Activated CD4-positive, alpha-beta T cell treated with anti-CD3 and anti-CD28 coated beads, Interleukin-2, Interleukin-6, amounts not matched to agents 100 ng/mL and 50 ng/mL, durations not matched to agents 16 hours and 8 hours (primary cell): ENCODE measurements around the gene P3H3.
A peak's percentile ranks its signal among the peaks of the same experiment; 100 is the strongest.
"Not testable (repeated sequence)": the region's sequence is repeated elsewhere in the genome, so short reads cannot be mapped to it uniquely, and the experiment has no call there.

Experiments used
- DNase-seq: peaks from one replicate; pipeline ENCODE4 v3.0.0-alpha.2; 2020

The P3H3 gene

GRCh38 chr12:6867413-6868210 lies 39.4 kb downstream of the P3H3 start, which contains the start of gene TPI1:
TSS of gene TPI1 (plus strand) at chr12:6867531. CDS start at chr12:6867567, 36 bp downstream.
- peak; percentile 91 for DNase-seq

DNA sequence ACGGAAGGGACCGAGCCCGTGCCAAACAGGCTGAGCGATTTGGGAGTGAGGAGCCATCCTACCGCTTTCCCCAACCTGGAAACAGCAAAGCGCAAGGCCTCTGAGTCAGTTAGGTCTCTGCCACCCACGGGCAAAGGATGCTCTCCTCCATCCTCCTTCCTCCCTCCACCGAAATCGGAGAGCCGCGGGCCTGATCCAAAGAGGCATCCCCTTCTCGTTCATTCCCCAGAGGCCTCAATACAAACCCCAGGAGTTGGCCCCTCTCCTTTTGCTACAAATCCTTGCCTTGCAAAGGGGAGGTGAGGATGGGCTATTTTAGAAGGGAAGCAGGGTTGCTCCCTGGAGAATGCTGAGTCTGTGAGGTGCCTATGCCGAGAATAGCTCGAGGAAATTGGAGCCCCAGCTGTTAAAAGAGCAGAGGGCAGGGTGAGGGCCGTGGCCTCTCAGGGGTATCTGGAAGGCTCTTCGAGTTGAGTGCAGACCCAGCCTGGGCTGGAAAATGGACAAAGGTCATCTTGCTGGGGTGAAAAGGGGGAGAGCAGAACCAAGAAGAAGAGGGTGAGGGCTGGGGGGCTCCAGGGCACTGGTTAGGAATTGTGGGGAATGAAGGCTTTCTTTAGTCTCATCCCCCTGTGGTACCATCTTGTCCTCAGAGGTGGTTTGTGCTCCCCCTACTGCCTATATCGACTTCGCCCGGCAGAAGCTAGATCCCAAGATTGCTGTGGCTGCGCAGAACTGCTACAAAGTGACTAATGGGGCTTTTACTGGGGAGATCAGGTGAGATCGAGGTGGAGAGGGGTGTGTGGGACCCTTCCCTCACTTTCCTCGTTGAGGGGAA lies 40.2 kb downstream of the P3H3 start:
- peak; percentile 15 for DNase-seq

DNA sequence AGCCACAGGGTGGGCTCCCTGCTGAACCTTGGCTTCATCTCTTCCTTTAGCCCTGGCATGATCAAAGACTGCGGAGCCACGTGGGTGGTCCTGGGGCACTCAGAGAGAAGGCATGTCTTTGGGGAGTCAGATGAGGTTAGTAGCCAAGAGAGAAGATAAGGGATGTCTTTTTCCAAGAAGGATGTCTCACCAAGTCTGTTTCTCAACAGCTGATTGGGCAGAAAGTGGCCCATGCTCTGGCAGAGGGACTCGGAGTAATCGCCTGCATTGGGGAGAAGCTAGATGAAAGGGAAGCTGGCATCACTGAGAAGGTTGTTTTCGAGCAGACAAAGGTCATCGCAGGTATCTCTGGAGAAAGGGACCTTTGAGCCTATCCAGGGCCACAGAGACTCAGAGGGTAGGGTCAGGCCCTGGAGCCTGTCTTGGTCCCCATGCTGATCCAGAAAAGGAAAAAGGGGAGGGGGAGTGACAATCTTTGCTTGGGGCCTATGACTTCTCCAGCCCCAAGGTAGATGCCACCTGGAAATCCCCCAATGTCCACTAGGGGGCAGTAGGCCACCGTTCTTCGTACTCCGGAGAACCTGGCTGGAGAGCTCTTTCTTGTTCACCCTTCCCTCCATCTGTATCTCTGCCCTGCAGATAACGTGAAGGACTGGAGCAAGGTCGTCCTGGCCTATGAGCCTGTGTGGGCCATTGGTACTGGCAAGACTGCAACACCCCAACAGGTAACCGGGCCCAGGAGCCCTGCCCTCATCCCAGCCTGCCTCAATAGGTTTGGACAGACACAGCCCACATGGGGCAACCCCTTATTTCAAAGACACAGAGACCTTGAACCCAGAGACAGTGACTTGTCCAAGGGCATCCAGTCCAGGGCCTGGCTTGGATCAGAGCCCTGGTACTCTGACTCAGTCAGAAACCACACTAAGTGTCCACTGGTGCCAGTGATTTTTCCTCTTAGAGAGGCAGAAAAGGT lies 41.1 kb downstream of the P3H3 start:
- peak; percentile 90 for DNase-seq

- DNase-seq, result not testable (repeated sequence)
Measured at GRCh38 chr12:6870304-6870703, 42.1 kb downstream of the P3H3 start.

DNA sequence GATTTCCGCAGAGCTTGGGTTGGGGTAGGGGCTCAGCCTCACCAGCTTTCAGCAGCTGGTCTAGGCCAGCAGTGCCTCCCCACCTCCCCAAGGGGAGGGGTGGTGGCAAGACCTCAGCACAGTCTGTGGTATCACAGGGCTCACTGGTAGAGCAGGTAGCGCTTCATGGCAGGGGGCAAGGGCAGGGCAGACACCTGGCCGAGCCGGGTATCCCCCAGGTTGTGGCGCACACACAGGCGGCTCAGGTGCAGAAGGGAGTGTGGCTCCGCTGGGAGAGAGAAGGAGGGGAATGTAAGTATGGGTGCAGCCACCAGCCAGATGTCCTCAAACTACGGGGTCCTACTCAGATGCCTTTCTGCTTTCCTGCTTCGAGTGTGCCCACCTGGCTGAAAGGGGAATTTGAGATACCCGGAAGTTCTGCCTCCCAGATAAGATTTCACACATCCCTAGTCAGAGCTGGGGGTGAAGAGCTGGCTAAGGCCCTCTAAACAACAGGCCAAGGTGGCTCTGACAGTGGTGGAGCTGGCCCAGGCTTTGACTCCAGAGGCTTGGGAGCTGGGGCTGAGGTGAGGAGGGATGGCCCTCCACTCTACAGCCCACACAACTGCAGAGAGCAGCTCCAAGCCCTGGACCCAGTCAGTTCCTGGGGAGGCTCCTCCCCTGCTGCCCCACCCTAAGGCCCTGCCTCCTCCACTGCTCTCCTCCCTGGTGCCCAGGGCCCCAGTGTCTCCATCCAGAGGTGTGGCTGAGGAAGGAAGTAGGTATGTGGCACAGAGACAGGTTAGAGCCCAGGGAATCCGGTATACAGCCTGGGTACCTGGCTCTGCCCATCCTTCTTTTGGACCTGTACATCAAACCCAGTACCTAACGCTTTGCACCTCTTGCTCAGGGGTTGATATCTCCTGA lies 43.1 kb downstream of the P3H3 start:
- DNase-seq, result peak; percentile 65

- DNase-seq, result peak; percentile 90
Measured at GRCh38 chr12:6872073-6873048, 44.2 kb downstream of the P3H3 start.

GRCh38 chr12:6873094-6874014 lies 45.1 kb downstream of the P3H3 start, which contains the start of gene SPSB2:
TSS of gene SPSB2 (minus strand) at chr12:6873303. CDS start at chr12:6872901, 402 bp downstream.
- DNase-seq, result peak; percentile 99

- DNase-seq, result not testable (repeated sequence)
Measured at GRCh38 chr12:6874015-6874368, 45.8 kb downstream of the P3H3 start.

GRCh38 chr12:6879824-6880223 lies 51.6 kb downstream of the P3H3 start:
- not testable (repeated sequence) for DNase-seq

- DNase-seq, result no peak
Measured at GRCh38 chr12:6883252-6883651, 55.0 kb downstream of the P3H3 start.

DNA sequence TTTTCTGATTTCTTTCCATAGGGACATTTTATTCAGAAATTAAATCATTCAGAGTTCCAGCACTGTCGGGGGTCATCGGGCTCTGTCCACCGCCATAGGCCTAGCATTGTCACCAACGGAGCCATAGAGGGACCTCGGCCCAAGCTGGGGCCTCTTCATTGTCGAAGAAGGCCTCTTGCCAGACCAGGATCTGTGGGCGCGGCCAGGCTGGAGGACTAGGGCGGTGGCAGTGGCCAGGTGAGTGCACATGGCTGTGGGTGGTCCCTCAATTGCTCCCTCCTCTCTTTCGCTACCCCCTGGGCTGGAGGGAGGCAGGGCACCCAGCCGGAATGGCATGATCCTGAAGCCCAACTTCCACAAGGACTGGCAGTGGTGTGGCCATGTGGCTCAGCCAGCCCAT lies 55.5 kb downstream of the P3H3 start:
- no peak for DNase-seq

DNA sequence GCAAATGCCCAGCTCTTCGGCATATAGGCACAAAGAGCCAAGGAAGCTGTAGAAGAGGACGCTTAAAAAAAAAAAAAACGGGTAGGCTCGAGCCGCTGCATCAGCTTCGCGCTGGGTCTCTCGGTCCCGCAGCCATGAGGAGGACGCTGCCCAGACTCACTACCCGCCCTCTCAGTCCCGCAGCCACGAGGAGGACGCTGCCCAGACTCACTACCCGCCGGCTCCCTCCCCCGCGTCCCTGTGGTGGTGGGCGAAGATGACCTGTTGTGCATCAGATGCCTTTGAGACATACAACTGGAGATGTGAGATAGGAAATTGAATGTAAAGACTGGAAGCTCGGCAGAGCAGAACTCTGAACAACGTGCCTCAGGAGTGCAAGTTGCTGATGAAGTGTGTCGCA lies 56.3 kb downstream of the P3H3 start:
- DNase-seq, result no peak

DNA sequence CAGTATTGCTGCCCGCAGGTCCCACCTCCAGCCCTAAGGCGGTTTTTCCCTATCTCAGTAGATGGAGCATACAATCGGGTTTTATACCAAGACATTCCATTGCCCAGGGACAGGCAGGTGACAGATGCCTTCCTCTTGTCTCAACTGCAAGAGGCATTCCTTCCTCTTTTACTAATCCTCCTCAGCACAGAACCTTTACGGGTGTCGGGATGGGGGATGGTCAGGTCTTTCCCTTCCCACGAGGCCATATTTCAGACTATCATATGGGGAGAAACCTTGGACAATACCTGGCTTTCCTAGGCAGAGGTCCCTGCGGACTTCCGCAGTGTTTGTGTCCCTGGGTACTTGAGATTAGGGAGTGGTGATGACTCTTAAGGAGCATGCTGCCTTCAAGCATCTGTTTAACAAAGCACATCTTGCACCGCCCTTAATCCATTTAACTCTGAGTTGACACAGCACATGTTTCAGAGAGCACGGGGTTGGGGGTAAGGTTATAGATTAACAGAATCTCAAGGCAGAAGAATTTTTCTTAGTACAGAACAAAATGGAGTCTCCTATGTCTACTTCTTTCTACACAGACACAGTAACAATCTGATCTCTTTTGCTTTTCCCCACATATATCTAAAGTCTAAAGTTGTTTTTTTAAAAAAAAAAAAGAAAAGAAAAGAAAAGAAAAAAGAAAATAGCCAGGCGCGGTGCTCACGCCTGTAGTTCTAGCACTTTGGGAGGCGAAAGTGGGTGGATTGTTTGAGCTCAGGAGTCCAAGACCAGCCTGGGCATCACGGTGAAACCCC lies 58.2 kb downstream of the P3H3 start:
- not testable (repeated sequence) for DNase-seq

GRCh38 chr12:6887460-6887859 lies 59.3 kb downstream of the P3H3 start:
- DNase-seq, result no peak

DNA sequence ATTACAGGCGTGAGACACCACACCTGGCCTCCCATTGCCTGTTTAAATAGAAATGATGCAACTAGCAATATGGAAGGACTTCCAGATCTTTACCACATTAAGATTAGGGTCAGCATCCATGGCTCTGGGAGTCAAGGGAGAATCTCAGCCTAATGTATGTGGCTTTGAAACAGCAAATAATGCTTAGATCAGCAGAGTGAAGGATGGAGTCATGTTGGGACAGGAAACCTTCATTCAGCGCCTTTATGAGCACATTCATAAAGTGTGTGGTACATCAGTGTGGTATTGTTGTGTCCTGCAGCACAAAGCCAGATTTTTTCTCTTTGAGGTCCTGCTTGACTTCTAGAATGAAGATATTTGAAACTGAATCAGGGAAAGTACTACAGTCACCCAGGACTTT lies 60.2 kb downstream of the P3H3 start:
- peak; percentile 21 for DNase-seq

- not testable (repeated sequence) for DNase-seq
Measured at GRCh38 chr12:6888794-6889193, 60.6 kb downstream of the P3H3 start.
